Germinal center (tissue), 1 donor: ENCODE data around the gene MKI67.

Experiments used
- DNase-seq: peaks from one replicate; pipeline ENCODE4 v3.0.0; 2012; ENCODE audit warnings: mixed read lengths, low spot score

The MKI67 gene

DNA sequence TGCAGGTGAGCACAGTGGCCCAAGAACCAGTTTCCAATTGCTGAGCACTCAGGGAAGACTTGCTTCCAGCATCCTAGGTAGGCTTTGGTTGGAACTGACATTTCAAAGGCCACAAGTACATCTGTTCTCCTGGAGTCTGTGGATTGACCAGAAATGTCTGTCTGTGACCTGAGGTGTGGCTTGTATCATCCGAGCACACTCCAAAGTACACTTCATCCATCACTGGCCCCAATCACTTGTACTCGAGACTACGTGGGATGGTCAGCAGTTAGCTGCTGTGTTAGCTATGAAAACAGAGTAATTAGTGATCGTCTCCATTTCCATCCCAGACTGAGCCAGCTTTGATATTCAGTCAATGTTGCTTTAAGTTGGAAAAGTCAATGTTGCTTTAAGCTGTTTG, 45.0 kb downstream of the MKI67 start:
- no peak for DNase-seq

GRCh38 chr10:128080641-128081040, 45.6 kb downstream of the MKI67 start:
- DNase-seq: no peak

DNA sequence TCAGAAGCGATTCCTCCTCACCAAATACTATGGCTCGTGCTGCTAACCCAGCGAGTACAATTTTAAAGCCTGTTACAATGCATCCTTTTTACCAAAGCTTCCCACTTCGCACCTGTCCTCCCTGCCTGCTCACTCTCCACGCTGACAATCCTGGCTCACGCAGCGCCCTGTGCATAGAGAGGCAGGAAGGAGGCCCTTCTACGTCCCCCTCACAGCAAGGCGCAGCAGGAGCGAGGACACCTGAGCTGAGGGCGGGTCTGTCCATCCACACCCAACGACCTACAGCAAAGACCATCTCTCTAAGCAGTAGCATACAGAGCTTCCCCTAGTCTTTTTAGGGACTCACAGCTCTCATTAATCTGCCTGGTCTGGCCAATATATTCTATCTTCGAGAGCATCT, 46.0 kb downstream of the MKI67 start:
- DNase-seq: no peak

GRCh38 chr10:128078136-128078969, 47.9 kb downstream of the MKI67 start:
- peak; percentile 54 for DNase-seq

GRCh38 chr10:128077155-128077875, 48.9 kb downstream of the MKI67 start:
- no peak for DNase-seq

DNA sequence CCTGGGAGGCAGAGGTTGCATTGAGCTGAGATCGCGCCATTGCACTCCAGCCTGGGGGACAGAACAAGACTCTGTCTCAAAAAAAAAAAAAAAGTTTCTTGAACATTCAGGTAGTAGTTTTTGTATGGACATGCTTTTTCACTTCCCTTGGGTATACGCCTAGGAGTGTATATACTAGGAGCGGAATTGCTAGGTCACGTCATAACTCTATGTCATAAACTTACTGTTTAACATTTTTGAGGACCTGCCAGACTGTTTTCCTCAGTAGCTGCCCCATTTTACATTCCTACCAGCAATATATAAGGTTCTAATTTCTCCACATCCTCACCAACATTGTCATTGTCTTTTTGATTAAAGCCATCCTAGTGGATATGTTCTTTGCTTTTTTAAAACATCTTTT, 51.6 kb downstream of the MKI67 start:
- DNase-seq: no peak

GRCh38 chr10:128073890-128074289, 52.3 kb downstream of the MKI67 start:
- DNase-seq: no peak

DNA sequence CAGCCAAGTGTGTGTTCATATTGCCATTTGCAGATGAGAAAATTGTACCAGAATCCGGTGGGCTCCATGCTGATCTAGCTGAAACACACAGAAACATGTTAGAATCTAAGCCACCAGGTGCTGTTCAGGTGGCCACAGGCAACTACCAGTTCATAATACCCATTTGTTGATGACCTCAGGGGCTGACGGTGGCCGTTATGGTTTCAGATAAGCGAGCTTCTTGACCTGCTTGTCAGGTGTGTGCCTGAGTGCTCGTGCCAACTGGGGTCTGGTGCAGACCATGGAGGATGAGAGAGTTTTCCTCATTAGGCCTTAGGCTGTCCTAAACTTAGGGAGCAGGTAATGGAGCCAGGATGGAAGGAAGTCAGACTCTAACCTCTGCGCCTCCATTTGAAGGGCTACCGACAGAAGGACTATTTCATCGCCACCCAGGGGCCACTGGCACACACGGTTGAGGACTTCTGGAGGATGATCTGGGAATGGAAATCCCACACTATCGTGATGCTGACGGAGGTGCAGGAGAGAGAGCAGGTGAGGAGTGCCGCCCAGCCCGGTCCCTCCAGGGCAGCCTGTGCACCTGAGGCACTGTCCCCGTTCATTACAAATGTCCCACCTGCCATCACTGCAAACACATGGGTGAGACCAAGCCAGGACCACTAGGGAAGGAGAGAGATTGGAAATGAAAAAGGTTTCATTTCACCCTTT, 53.1 kb downstream of the MKI67 start:
- DNase-seq: no peak

DNA sequence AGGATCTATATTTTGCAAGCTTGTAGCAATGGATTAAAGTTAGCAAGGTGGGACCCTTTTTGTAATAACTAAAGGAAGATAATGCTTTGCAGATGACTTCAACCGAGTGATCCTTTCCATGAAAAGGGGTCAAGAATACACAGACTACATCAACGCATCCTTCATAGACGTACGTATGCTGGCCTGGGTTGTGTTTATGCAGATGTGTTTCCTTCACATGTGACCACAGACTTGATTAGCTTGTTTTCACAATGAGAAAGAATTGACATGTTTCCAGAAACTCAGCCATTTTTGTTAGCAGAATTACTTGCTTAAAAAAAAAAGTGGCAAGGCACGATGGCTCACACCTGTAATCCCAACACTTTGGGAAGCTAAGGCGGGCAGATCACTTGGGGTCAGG, 54.2 kb downstream of the MKI67 start:
- DNase-seq: no peak

DNA sequence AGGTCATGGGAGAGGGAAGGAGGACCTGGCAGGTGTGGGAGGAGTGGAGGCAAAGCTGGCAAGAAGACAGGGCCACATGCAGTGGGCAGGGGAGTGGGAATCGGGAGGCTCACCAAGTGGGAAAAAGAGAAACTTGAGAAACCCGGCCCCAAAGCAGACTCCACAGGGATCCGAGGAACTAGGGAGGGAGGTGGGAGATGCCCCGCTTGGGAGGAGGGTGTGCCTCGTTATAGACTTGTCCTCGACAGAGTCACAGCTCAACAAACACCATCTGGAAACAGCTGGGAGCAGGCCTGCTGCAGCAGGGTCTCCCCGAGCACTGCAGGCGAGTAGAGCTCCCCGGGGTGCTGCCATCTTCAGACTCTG, 54.8 kb downstream of the MKI67 start:
- DNase-seq: no peak

GRCh38 chr10:128070721-128071416, 55.4 kb downstream of the MKI67 start:
- DNase-seq: no peak

GRCh38 chr10:128070161-128070560, 56.1 kb downstream of the MKI67 start:
- DNase-seq: no peak

DNA sequence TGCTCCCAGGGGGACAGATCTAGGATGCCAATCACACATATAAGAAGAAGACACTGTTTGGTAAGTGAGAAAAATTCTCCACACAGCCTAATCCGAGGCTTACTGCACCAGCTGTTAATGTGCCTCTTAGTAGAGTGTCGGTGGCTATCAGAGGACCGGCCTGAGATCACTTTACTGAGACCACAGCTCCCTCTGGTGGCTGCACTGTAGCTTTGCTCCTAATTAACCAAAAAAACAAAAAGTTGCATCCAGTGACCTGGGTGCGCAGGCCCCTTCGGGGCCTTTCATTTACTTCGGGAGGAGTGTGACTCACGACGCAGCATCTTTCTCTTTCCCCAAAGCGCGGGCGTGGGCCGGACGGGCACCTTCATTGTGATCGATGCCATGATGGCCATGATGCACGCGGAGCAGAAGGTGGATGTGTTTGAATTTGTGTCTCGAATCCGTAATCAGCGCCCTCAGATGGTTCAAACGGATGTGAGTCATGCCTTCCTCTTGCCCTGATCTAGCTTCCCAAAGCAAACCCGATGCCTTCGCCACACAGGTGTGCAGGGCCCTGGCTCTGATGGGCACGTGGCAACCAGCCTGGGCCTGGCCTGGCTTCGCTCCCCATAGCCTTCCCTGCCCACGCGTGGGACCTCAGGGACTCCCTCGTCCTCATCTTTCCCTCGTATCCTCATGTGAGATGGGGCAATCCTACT, 56.7 kb downstream of the MKI67 start:
- DNase-seq: peak; percentile 73

GRCh38 chr10:128068398-128069285, 57.6 kb downstream of the MKI67 start:
- DNase-seq: no peak

DNA sequence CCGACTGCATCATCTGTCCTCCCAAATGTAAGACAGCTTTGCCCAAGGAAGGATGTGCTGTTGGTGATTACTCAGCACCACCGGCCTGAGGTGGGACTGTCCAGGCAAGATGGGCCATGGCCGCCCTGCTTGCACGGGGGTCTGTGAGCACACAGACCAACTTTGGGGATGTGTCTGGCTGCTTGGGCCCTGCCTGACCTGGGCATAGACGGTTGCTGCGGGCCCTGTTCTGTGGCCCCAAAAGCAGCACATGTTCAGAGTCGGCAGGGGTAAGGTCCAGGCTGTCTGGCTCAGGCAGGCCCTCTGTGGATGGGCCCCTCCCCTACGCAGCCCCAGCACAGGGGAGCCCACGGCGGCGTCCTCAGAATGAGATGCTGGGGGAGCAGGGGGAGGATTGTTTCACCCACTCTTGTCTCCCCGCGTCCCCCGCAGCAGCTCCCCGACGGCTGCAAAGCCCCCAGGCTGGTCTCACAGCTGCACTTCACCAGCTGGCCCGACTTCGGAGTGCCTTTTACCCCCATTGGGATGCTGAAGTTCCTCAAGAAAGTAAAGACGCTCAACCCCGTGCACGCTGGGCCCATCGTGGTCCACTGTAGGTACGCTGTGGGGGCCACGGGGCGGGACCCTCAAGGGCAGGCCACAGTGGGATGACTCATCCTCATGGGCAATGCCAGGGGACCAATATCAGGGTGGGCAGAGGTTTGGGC, 58.4 kb downstream of the MKI67 start:
- DNase-seq: no peak

GRCh38 chr10:128066870-128067382, 59.3 kb downstream of the MKI67 start:
- no peak for DNase-seq

- no peak for DNase-seq
Measured at GRCh38 chr10:128065881-128066534, 60.2 kb downstream of the MKI67 start.

DNA sequence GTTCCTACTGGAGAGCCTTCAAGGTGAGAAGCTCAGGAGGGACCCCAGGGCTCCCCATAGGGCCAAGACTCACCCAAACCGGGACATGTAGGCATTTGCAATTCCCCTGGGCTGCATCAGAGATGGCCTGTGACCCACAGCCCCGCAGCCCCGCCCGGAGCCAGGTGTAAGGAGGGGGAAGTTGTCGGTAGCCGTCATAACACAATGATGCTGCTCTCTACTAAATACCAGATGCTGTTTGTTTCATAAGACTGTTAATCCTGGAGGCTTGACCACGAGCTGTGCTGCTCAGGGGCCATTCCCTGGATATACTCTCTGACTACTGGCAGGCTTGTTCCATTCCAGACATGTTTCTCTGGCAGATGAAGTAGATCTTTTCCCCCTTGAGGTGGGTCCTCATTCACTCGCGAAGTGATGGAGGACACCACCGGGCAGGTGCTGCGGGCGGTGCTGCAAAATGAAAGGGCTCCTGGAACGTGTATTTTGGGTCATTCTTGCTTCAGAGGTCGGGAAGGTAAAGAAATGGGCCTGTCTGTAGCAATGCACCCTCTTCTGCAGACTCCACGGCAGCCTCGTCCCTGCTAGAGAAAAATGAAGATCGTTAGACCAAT, 61.1 kb downstream of the MKI67 start:
- DNase-seq: peak; percentile 67
